OCI-LY7 (cell line): Measurements from ENCODE around the gene SOX18. TPM values are rescaled to one million over a fixed set of nuclear protein-coding genes. Genes with fewer than 3 reads are reported as not detected.

Experiments
- BruUV-seq: library from RNA; stranded (reverse); fragments of 400-500 nt; replicated peaks from 2 replicates; lab custom pipeline; 2021; lab: Mats Ljungman, UMichigan
- CTCF ChIA-PET: fragments of 300-600 bp; sonication (Branson Sonifier 250); formaldehyde crosslinking; loops from one replicate; lab custom pipeline; 2022; ENCODE audit warnings: antibody characterized with exemption; ENCODE audit not compliant: unreplicated experiment; lab: Charles Lee
- POLR2A ChIA-PET: fragments of 300-600 bp; sonication (Branson Sonifier 250); formaldehyde crosslinking; loops from one replicate; lab custom pipeline; 2022; ENCODE audit warnings: antibody characterized with exemption; lab: Charles Lee
- DNase-seq: peaks from one replicate; pipeline ENCODE4 v3.0.0-alpha.2; 2015; ENCODE audit warnings: low spot score
- H2AFZ ChIP-seq: fragments of 200-600 bp; sonication (generic), shearing (Covaris generic); 2 replicates; pipeline ENCODE4 v1.6.1; 2014; ENCODE audit warnings: mild to moderate bottlenecking, antibody characterized with exemption, low read length, moderate library complexity
- H3K27ac ChIP-seq: fragments of 200-600 bp; sonication (generic); 2 replicates; pipeline ENCODE4 v1.5.1; 2014; ENCODE audit warnings: mixed run types, low read depth, mild to moderate bottlenecking, moderate library complexity, low read length, inconsistent platforms; ENCODE audit not compliant: poor library complexity, severe bottlenecking
- H3K36me3 ChIP-seq: fragments of 200-600 bp; sonication (generic); 2 replicates; pipeline ENCODE4 v1.6.1; 2014; ENCODE audit warnings: mild to moderate bottlenecking, antibody characterized with exemption, low read length, moderate library complexity, mixed read lengths; ENCODE audit not compliant: insufficient read depth
- H3K4me1 ChIP-seq: fragments of 200-600 bp; sonication (generic); 2 replicates; pipeline ENCODE4 v1.5.1; 2014; ENCODE audit warnings: mild to moderate bottlenecking, low read length; ENCODE audit not compliant: insufficient read depth, poor library complexity, severe bottlenecking
- H3K4me2 ChIP-seq: fragments of 200-600 bp; sonication (generic); 2 replicates; pipeline ENCODE4 v1.6.1; 2014; ENCODE audit warnings: mild to moderate bottlenecking, low read length
- H3K4me3 ChIP-seq: fragments of 200-600 bp; sonication (generic); 2 replicates; pipeline ENCODE4 v1.5.1; 2014; ENCODE audit warnings: mild to moderate bottlenecking, low read depth, low read length; ENCODE audit not compliant: poor library complexity, severe bottlenecking
- H3K79me2 ChIP-seq: fragments of 200-600 bp; sonication (generic); 2 replicates; pipeline ENCODE4 v1.6.1; 2016; ENCODE audit warnings: low read depth, mild to moderate bottlenecking, low read length, moderate library complexity, mixed read lengths; ENCODE audit not compliant: insufficient read depth
- H3K9me2 ChIP-seq: fragments of 200-600 bp; sonication (generic); 2 replicates; pipeline ENCODE4 v1.6.1; 2016; ENCODE audit warnings: mild to moderate bottlenecking, low read length, mixed read lengths; ENCODE audit not compliant: insufficient read depth
- H3K9me3 ChIP-seq: fragments of 200-600 bp; sonication (generic); 2 replicates; pipeline ENCODE4 v1.6.1; 2014; ENCODE audit warnings: mild to moderate bottlenecking, mixed run types, low read length, mixed read lengths
- H4K20me1 ChIP-seq: fragments of 200-600 bp; sonication (generic); 2 replicates; pipeline ENCODE4 v1.6.1; 2014; ENCODE audit warnings: mild to moderate bottlenecking, antibody characterized with exemption, low read length, moderate library complexity, mixed read lengths; ENCODE audit not compliant: insufficient read depth
- CTCF ChIP-seq: fragments of 200-600 bp; sonication (generic); conservative IDR thresholded peaks from 2 replicates; pipeline ENCODE4 v1.5.1; 2014; ENCODE audit warnings: mild to moderate bottlenecking, antibody characterized with exemption, low read length, moderate library complexity, mixed read lengths
- EZH2phosphoT487 ChIP-seq: fragments of 200-600 bp; sonication (generic); IDR thresholded peaks from 2 replicates; pipeline ENCODE4 v1.6.1; 2018; ENCODE audit warnings: low read depth, borderline replicate concordance, mild to moderate bottlenecking, mixed run types, antibody characterized with exemption, low read length, moderate library complexity, mixed read lengths
- intact Hi-C: fragments of 100-400 bp; cut with micrococcal nuclease; formaldehyde crosslinking; loops from one replicate; pipeline ENCODE4 v1.10.0; 2022; ENCODE audit not compliant: unreplicated experiment
- total RNA-seq, 2 experiments: library from RNA; depleted of rRNA in 1 of 2; stranded (reverse); fragments of >200 nt in 1 of 2; shearing (Covaris generic) in 1 of 2; gene quantifications; 2 replicates each; pipeline ENCODE4 v1.2.3, GENCODE V29; 2014 to 2022

SOX18 gene
- total RNA-seq, 2 experiments from 2014 or later, result not detected

- H3K4me2 ChIP-seq, result no peak overlapping the region
- ChIA-PET POLR2A (no interaction called here), CTCF (no interaction called here)
- H4K20me1 ChIP-seq, result no peaks in the 10 kb centered on the region
- H3K9me2 ChIP-seq, result no peaks in the 10 kb centered on the region
- no peak for TF ChIP-seq EZH2phosphoT487
- TF ChIP-seq CTCF, result no peak
- H3K4me1 ChIP-seq, result peaks cover 14% of the 10 kb centered on the region
- no peak for DNase-seq
- H2AFZ ChIP-seq, result no peak overlapping the region
- intact Hi-C loops, result no loop called here
- H3K36me3 ChIP-seq, result no peaks in the 10 kb centered on the region
- H3K27ac ChIP-seq, result no peak overlapping the region
- H3K79me2 ChIP-seq, result no peaks in the 10 kb centered on the region
- H3K4me3 ChIP-seq, result no peak overlapping the region
- no peaks in the 10 kb centered on the region for H3K9me3 ChIP-seq
- no TSS peak for BruUV-seq
These were observed 6.0 kb upstream of the SOX18 start for GRCh38 chr20:64055396-64055892.

- DNase-seq, result peak; percentile 69
- H3K4me3 ChIP-seq, result no peak overlapping the region
- no peak overlapping the region for H3K27ac ChIP-seq
- H3K4me1 ChIP-seq, result peaks cover 14% of the 10 kb centered on the region
- H3K36me3 ChIP-seq, result no peaks in the 10 kb centered on the region
- BruUV-seq, result no TSS peak
- H4K20me1 ChIP-seq, result no peaks in the 10 kb centered on the region
- ChIA-PET CTCF (interaction anchor here (0.8 kb wide), 1 partner anchor 65 kb away, joined by 3 read pairs; no protein-coding TSS in a partner anchor), POLR2A (interaction anchor here (0.7 kb wide), 1 partner anchor 22 kb away, joined by 3 read pairs; no protein-coding TSS in a partner anchor)
- no peak overlapping the region for H3K4me2 ChIP-seq
- intact Hi-C loops, result loop anchor here (1.0 kb wide), 2 partner anchors 29 to 66 kb away; no protein-coding TSS in a partner anchor
- TF ChIP-seq CTCF (peak; percentile 72), EZH2phosphoT487 (no peak)
- no peaks in the 10 kb centered on the region for H3K9me2 ChIP-seq
- H2AFZ ChIP-seq, result no peak overlapping the region
- H3K79me2 ChIP-seq, result no peaks in the 10 kb centered on the region
- H3K9me3 ChIP-seq, result no peaks in the 10 kb centered on the region
These were observed 4.6 kb upstream of the SOX18 start for GRCh38 chr20:64053841-64054661.
